ENCODE measurements around the gene FN3KRP.

Gene FN3KRP

DNA sequence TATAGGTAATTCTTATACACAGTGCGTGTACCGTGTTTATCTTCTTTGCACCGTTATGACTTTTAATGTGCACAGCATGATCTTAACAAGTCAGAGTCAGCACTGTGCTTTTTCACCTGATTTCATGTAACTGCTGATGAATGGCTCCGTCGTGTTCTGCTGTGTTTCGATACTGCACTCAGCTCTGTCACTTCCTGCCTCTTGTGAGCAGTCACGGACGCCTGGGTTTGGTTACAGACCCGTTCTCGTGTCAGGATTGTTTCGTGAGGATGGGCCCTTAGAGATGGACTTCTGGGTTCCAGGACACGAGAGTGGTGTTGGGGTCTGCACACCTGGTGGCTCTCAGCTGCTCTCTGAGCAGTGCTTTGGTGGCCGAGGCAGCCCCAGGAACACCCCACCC, 59.9 kb downstream of the FN3KRP start:
- ChIA-PET CTCF (interaction anchor here (1.4 to 2.9 kb wide), 5 partner anchors 11 to 138 kb away, joined by 4 to 15 read pairs (median 5); no protein-coding TSS in a partner anchor), POLR2A (no interaction called here)

More for the DNA sequence above, 59.9 kb downstream of the FN3KRP start:
- TF ChIP-seq, protein P1, sequence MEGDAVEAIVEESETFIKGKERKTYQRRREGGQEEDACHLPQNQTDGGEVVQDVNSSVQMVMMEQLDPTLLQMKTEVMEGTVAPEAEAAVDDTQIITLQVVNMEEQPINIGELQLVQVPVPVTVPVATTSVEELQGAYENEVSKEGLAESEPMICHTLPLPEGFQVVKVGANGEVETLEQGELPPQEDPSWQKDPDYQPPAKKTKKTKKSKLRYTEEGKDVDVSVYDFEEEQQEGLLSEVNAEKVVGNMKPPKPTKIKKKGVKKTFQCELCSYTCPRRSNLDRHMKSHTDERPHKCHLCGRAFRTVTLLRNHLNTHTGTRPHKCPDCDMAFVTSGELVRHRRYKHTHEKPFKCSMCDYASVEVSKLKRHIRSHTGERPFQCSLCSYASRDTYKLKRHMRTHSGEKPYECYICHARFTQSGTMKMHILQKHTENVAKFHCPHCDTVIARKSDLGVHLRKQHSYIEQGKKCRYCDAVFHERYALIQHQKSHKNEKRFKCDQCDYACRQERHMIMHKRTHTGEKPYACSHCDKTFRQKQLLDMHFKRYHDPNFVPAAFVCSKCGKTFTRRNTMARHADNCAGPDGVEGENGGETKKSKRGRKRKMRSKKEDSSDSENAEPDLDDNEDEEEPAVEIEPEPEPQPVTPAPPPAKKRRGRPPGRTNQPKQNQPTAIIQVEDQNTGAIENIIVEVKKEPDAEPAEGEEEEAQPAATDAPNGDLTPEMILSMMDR (IDR thresholded peaks at IDR 0.05; ENCODE audit: control extremely low read depth, extremely low read depth, low read depth, missing control alignments), result no peak
- DNase-seq (ENCODE audit: extremely low spot score), result no peak

Data from GM10248 (cell line).